Mesenchymal stem cell (in vitro differentiated cells and primary cell): Measurements from ENCODE around the gene CASP14.

Source experiments
- DNase-seq: peaks from one replicate; pipeline ENCODE4 v3.0.0-alpha.2; 2013
- H2AFZ ChIP-seq: one replicate; pipeline ENCODE4 v1.6.1; 2013; ENCODE audit warnings: low read depth, mild to moderate bottlenecking, control low read depth, inconsistent platforms, low read length, moderate library complexity
- H2AK5ac ChIP-seq: 2 replicates; pipeline ENCODE4 v1.6.1; 2013; ENCODE audit warnings: low read length, moderate library complexity, mild to moderate bottlenecking, inconsistent platforms; ENCODE audit not compliant: severe bottlenecking
- H2BK120ac ChIP-seq: one replicate; pipeline ENCODE4 v1.6.1; 2013; ENCODE audit warnings: low read depth, mild to moderate bottlenecking, inconsistent platforms, low read length, moderate library complexity
- H2BK12ac ChIP-seq, 2 experiments: one replicate each; pipeline ENCODE4 v1.6.1; 2013; ENCODE audit warnings: inconsistent platforms in 2 of 2, low read length in 2 of 2, mild to moderate bottlenecking in 2 of 2, moderate library complexity in 2 of 2, control low read depth in 1 of 2
- H2BK15ac ChIP-seq: one replicate; pipeline ENCODE4 v1.6.1; 2013; ENCODE audit warnings: mild to moderate bottlenecking, low read depth, inconsistent platforms; ENCODE audit not compliant: poor library complexity, severe bottlenecking
- H2BK5ac ChIP-seq: 2 replicates; pipeline ENCODE4 v1.6.1; 2013; ENCODE audit warnings: low read depth, mild to moderate bottlenecking, low read length, control low read depth, inconsistent platforms; ENCODE audit not compliant: poor library complexity, severe bottlenecking
- H3K14ac ChIP-seq, 2 experiments: one replicate each; pipeline ENCODE4 v1.6.1; 2013; ENCODE audit warnings: inconsistent platforms in 2 of 2, low read length in 2 of 2, control low read depth in 1 of 2, mild to moderate bottlenecking in 1 of 2, moderate library complexity in 1 of 2
- H3K18ac ChIP-seq, 2 experiments: one replicate each; pipeline ENCODE4 v1.6.1; 2013; ENCODE audit warnings: inconsistent platforms in 2 of 2, low read length in 2 of 2, control low read depth in 1 of 2, low read depth in 1 of 2, mild to moderate bottlenecking in 1 of 2
- H3K23ac ChIP-seq, 2 experiments: one replicate each; pipeline ENCODE4 v1.6.1; 2013; ENCODE audit warnings: inconsistent platforms in 2 of 2, low read length in 2 of 2, mild to moderate bottlenecking in 2 of 2, moderate library complexity in 2 of 2, control low read depth in 1 of 2
- H3K27ac ChIP-seq: 2 replicates; pipeline ENCODE4 v1.5.1; 2013; ENCODE audit warnings: mild to moderate bottlenecking, moderate library complexity, low read length, control low read depth, inconsistent platforms; ENCODE audit not compliant: poor library complexity, severe bottlenecking
- H3K27me3 ChIP-seq, 2 experiments: 2 replicates each; pipeline versions ENCODE4 v1.6.1 to v1.7.0; 2013; ENCODE audit warnings: low read length in 2 of 2, mild to moderate bottlenecking in 2 of 2, moderate library complexity in 2 of 2, control low read depth in 1 of 2, inconsistent platforms in 1 of 2; ENCODE audit not compliant: control insufficient read depth in 1 of 2, insufficient read depth in 1 of 2
- H3K36me3 ChIP-seq, 2 experiments: 2 replicates each; pipeline versions ENCODE4 v1.6.1 to v1.7.0; 2013; ENCODE audit warnings: low read length in 2 of 2, control low read depth in 1 of 2, inconsistent platforms in 1 of 2, low read depth in 1 of 2, mild to moderate bottlenecking in 1 of 2; ENCODE audit not compliant: insufficient read depth in 2 of 2, control insufficient read depth in 1 of 2
- H3K4ac ChIP-seq, 2 experiments: one replicate each; pipeline ENCODE4 v1.6.1; 2013; ENCODE audit warnings: inconsistent platforms in 2 of 2, low read length in 2 of 2, mild to moderate bottlenecking in 2 of 2, moderate library complexity in 2 of 2, control low read depth in 1 of 2, low read depth in 1 of 2
- H3K4me1 ChIP-seq: 2 replicates; pipeline ENCODE4 v1.6.1; 2013; ENCODE audit warnings: low read depth, low read length, control low read depth; ENCODE audit not compliant: control insufficient read depth, insufficient read depth
- H3K4me2 ChIP-seq: 2 replicates; pipeline ENCODE4 v1.6.1; 2013; ENCODE audit warnings: low read length, mild to moderate bottlenecking, inconsistent platforms; ENCODE audit not compliant: poor library complexity, severe bottlenecking
- H3K4me3 ChIP-seq, 2 experiments: 2 replicates each; pipeline versions ENCODE4 v1.5.1 to v1.7.0; 2013; ENCODE audit warnings: low read length in 2 of 2, mild to moderate bottlenecking in 2 of 2, control low read depth in 1 of 2, low read depth in 1 of 2; ENCODE audit not compliant: insufficient read depth in 1 of 2
- H3K79me1 ChIP-seq: replicated peaks from 2 replicates; pipeline ENCODE4 v1.6.1; 2013; ENCODE audit warnings: mild to moderate bottlenecking, control low read depth, low read length, inconsistent platforms; ENCODE audit not compliant: poor library complexity, severe bottlenecking
- H3K9ac ChIP-seq: 2 replicates; pipeline ENCODE4 v1.7.0; 2013; ENCODE audit warnings: mild to moderate bottlenecking, low read length, moderate library complexity
- H3K9me3 ChIP-seq: 2 replicates; pipeline ENCODE4 v1.7.0; 2013; ENCODE audit warnings: mild to moderate bottlenecking, low read length; ENCODE audit not compliant: control insufficient read depth
- H4K8ac ChIP-seq: one replicate; pipeline ENCODE4 v1.6.1; 2013; ENCODE audit warnings: inconsistent platforms, mild to moderate bottlenecking, low read length, moderate library complexity
- H4K91ac ChIP-seq: one replicate; pipeline ENCODE4 v1.6.1; 2013; ENCODE audit warnings: mild to moderate bottlenecking, low read length, inconsistent platforms
- WGBS: methylation state at CpG from one replicate; pipeline ENCODE4 v1.1.7; 2013; ENCODE audit warnings: mixed read lengths; 5-methylcytosine and 5-hydroxymethylcytosine counted together

The CASP14 gene

DNA sequence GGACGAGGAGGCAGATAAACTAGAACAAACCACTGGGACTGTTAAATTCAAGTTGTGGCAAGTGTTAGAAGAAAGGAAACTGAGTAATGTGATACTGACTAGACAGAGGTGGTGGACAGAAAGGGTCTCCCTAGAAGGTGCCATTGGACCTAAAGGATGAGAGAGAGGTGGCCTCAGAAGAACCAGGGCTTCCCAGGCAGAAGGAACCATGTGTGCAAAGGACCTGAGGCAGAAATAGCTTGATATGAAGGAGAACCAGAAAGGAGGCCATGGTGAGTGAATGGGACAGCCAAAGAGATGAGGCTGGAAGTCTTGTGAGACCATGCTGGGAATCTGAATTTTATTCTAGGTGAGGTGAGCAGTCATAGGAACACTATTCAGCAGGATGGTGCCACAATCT is 55.1 kb downstream of the CASP14 start:
- H3K4ac ChIP-seq, result no peak overlapping the region
- no peak overlapping the region for H3K4me2 ChIP-seq
- H3K36me3 ChIP-seq, result peaks cover 3 to 7% of the 10 kb centered on the region in 2 experiments
- H3K18ac ChIP-seq, result no peak overlapping the region
- H2BK5ac ChIP-seq, result no peak overlapping the region
- no peak overlapping the region for H3K4me3 ChIP-seq
- H3K79me1 ChIP-seq, result no peaks in the 10 kb centered on the region
- H3K9ac ChIP-seq, result no peak overlapping the region
- no peak overlapping the region for H2AFZ ChIP-seq
- no peak overlapping the region for H3K14ac ChIP-seq
- H3K27ac ChIP-seq, result no peak overlapping the region
- H3K23ac ChIP-seq, result no peak overlapping the region
- no peak for DNase-seq
- WGBS, result 80% methylated on average over 1 of the region's 1 CpG
- no peak overlapping the region for H4K8ac ChIP-seq
- H3K9me3 ChIP-seq, result peaks cover 17% of the 10 kb centered on the region
- no peak overlapping the region for H2BK120ac ChIP-seq
- H2BK12ac ChIP-seq, result no peak overlapping the region
- H2AK5ac ChIP-seq, result no peak overlapping the region
- H4K91ac ChIP-seq, result no peak overlapping the region
- peaks cover 12% of the 10 kb centered on the region for H3K4me1 ChIP-seq
- H3K27me3 ChIP-seq, result peaks cover 0 to 2% of the 10 kb centered on the region in 2 experiments
- no peak overlapping the region for H2BK15ac ChIP-seq

DNA sequence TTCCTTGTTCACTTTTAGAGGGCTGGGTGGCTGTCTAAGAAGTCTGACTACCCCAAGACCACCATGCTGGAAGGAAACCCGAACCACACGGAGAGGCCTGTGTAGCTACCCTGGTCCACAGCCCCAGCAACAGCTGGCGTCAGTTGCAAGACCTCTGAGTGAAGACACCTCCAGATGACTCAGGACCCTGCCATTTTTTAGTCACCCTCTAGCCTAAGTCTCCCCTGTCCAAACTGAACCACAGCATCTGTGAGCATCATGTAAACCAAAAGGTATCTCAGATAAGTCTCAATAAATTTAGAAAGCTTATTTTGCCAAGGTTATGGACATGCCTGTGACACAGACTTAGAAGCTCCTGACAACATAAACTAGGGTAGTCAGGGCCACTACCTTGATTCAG is 55.8 kb downstream of the CASP14 start:
- H3K14ac ChIP-seq, result no peak overlapping the region
- H2BK5ac ChIP-seq, result no peak overlapping the region
- H3K4me2 ChIP-seq, result no peak overlapping the region
- no peak for DNase-seq
- H3K27me3 ChIP-seq, result peaks cover 0 to 2% of the 10 kb centered on the region in 2 experiments
- H2BK15ac ChIP-seq, result no peak overlapping the region
- no peak overlapping the region for H3K4ac ChIP-seq
- no peak overlapping the region for H3K4me3 ChIP-seq
- H3K23ac ChIP-seq, result no peak overlapping the region
- peaks cover 12% of the 10 kb centered on the region for H3K4me1 ChIP-seq
- no peak overlapping the region for H3K27ac ChIP-seq
- WGBS, result 95% methylated on average over 3 of the region's 3 CpGs
- H4K91ac ChIP-seq, result no peak overlapping the region
- peaks cover 17% of the 10 kb centered on the region for H3K9me3 ChIP-seq
- H4K8ac ChIP-seq, result no peak overlapping the region
- H2BK120ac ChIP-seq, result no peak overlapping the region
- H2BK12ac ChIP-seq, result no peak overlapping the region
- H3K36me3 ChIP-seq, result peaks cover 4 to 13% of the 10 kb centered on the region in 2 experiments
- H3K79me1 ChIP-seq, result peaks cover 2% of the 10 kb centered on the region
- H3K18ac ChIP-seq, result no peak overlapping the region
- H3K9ac ChIP-seq, result no peak overlapping the region
- H2AFZ ChIP-seq, result no peak overlapping the region
- H2AK5ac ChIP-seq, result no peak overlapping the region

DNA sequence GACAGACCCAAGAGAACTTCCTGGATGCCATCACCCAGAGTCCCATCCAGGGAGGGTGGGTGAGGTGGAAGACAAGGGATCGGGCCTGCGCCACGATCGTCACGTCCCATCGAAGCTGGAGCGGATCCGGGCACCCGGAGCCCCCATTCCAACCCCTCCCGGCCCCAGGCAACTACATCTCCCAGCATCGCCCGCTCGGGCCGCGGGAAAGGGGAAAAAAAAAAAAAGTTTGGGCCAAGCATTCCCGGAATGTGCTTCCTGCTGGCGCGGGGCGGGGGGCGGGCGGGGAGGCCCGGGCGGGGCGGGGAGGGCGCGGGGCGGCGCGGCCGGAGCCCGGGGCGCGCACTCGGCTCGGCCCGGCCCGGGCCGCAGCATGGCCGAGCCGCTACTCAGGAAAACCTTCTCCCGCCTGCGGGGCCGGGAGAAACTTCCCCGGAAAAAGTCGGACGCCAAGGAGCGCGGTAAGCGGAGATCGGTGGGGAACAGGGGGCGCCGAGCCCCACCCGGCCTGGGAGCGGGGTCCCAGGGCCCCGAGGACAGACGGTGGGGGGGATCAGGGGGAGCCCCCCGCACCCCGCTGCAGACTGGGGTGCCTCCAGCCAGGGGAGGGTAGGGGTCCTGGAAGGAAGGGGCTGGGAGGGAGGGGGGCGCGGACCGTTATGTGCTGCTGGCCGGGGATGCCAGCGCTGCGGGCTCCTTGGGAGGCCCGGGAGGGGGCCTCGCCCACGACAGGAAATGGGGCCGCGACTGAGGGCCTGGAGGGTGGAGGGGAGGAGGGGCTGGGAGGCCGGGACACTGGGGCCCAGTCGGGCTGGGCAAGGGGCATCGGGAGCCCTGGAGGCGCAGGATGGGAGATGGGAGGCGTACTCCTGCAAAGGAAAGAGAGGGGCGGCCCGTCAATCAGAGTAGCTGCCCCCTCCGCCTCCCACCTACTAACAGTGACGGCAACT is 58.1 kb downstream of the CASP14 start, which contains the start of gene SYDE1:
SYDE1 (plus strand) TSS at position 341 of the 950 bp plus-strand sequence; CDS start at position 374, 33 bp downstream.
- WGBS, result 1% methylated on average over 74 of the region's 78 CpGs
- H3K36me3 ChIP-seq, result peaks cover 27 to 36% of the 10 kb centered on the region in 2 experiments
- H3K79me1 ChIP-seq, result peaks cover 22% of the 10 kb centered on the region

More for the DNA sequence above, 58.1 kb downstream of the CASP14 start, which contains the start of gene SYDE1:
- Histone ChIP-seq H3K18ac (peak within 1 kb of the TSS; percentile 93 to 96), H2BK120ac (peak within 1 kb of the TSS; percentile 100), H2AK5ac (peak within 1 kb of the TSS; percentile 79), H4K8ac (peak within 1 kb of the TSS; percentile 99), H2BK5ac (peak within 1 kb of the TSS; percentile 99), H3K4ac (peak within 1 kb of the TSS; percentile 75 to 99), H3K14ac (peak within 1 kb of the TSS; percentile 79 to 87), H4K91ac (peak within 1 kb of the TSS; percentile 98), H3K27ac (peak within 1 kb of the TSS; percentile 89), H2AFZ (peak within 1 kb of the TSS; percentile 93), H3K9me3 (peaks cover 17% of the 10 kb centered on the region), H2BK12ac (peak within 1 kb of the TSS; percentile 70 to 87), H3K4me2 (peak within 1 kb of the TSS; percentile 83), H2BK15ac (peak within 1 kb of the TSS; percentile 86), H3K23ac (peak within 1 kb of the TSS in 1 of 2 experiments; percentile 70), H3K9ac (peak within 1 kb of the TSS; percentile 91), H3K4me3 (peak within 1 kb of the TSS; percentile 86 to 89), H3K27me3 (no peaks in the 10 kb centered on the region), H3K4me1 (peaks cover 14% of the 10 kb centered on the region)
- DNase-seq, result peak; percentile 53
